Inferior parietal cortex (tissue), 1 donor: ENCODE data around the gene AADAT.
A peak's percentile ranks its signal among the peaks of the same experiment; 100 is the strongest.
"Not testable (repeated sequence)": the region's sequence is repeated elsewhere in the genome, so short reads cannot be mapped to it uniquely, and the experiment has no call there.

ENCODE experiments used
- DNase-seq: peaks from one replicate; pipeline ENCODE4 v3.0.0-alpha.2; 2016; ENCODE audit errors: extremely low spot score

Gene AADAT

GRCh38 chr4:170090352-170091052, 746 bp upstream of the AADAT start:
- DNase-seq: no peak

GRCh38 chr4:170089274-170089667, 485 bp downstream of the AADAT start:
- DNase-seq: peak; percentile 54

DNA sequence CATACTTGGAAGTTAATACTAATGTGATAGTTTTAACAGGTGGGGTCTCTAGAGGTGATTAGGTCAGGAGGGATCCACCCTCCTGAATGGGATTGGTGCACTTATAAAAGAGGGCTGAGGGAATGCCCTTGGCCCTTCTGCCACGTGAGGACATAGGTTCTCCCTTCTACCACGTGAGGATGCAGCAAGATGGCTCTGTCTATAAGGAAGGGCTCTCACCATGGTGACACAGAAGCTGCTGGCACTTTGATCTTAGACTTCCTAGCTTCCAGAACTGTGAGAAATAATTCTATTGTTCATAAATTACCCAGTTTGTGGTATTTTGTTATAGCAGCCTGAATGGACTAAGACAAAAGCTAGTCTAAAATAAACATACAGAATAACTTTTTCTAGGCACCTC, 1.0 kb downstream of the AADAT start:
- DNase-seq: no peak

GRCh38 chr4:170087163-170087700, 2.5 kb downstream of the AADAT start:
- peak; percentile 13 for DNase-seq

DNA sequence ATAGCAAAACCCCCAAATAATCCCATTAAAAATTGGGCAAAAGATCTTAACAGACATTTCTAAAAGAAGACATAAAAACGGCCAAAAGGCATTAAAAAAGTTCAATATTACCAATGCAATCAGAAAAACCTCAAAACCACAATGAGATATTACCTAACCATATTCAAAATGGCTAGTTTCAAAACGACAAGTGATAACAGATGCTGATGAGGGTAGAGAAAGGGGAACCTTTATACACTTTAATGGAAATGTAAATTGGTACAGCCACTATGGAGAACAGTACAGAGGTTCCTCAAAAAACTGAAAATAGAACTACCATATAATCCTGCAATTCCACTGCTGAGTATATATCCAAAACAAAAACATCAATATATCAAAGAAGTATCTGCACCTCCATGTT, 6.2 kb downstream of the AADAT start:
- DNase-seq: no peak

GRCh38 chr4:170080496-170080895, 9.3 kb downstream of the AADAT start:
- DNase-seq: no peak

- no peak for DNase-seq
Measured at GRCh38 chr4:170079981-170080380, 9.8 kb downstream of the AADAT start.

GRCh38 chr4:170071196-170071595, 18.6 kb downstream of the AADAT start:
- DNase-seq: no peak

- no peak for DNase-seq
Measured at GRCh38 chr4:170068438-170069128, 21.2 kb downstream of the AADAT start.

DNA sequence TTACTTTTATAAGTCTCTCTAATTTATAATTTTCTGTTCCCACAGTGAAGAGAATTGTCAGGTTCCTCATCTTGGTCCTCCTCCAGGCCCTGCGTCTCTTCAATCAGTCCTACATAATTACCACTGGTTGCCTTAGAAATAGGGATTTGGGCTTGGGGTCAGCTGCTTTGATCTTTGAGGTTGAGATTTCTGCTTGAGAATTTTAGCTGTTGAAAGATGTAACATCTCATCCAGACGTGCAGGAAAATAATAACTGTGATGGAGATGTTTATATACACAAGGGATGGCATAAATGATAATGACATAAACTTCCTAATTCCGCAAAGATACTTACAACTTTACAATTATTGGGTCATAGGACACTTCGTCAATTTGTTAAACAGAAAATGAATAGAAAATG, 30.3 kb downstream of the AADAT start:
- no peak for DNase-seq

- DNase-seq: no peak
Measured at GRCh38 chr4:170058826-170059225, 30.9 kb downstream of the AADAT start.

GRCh38 chr4:170057866-170058265, 31.9 kb downstream of the AADAT start:
- DNase-seq: no peak

DNA sequence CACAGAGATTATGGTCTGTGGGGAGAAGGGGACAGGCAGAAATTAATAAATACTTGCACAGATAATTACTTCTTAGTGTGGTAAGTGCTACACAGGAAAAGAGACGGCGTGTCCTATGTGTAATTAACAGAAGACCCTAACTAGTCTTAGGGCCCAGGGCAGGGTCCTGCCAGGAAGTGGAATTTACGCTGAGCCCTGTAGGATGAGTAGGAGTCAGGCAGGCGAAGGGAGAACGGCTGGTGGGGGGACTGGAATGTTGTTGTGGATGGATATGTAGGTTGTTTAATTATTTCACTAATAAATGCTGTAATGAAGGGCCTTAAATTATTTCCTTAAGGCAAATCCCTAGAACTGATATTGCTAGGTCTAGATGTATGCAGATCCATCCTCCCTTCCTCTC, 36.8 kb downstream of the AADAT start:
- no peak for DNase-seq

GRCh38 chr4:170051402-170051801, 38.4 kb downstream of the AADAT start:
- no peak for DNase-seq

DNA sequence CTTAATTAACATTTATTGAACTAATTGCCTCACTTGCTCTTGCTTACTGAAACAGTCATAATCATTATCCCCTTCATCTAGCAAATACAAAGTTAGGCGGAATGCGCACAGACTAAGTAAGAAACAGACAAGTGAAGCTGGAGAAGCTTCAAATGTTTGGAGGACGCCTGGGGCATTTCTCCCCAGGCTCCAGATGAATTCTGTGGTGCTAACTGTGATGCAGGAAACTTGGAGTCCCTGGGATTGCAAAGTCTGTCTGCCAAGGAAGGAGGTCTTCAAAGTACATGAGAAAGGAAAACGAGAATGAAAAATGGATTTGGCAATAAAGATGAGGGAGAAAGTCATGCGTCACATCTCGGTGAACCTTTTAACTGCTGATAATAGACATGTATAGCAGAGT, 40.0 kb downstream of the AADAT start:
- no peak for DNase-seq

- DNase-seq: peak; percentile 88
Measured at GRCh38 chr4:170047771-170048354, 41.9 kb downstream of the AADAT start.

- DNase-seq: not testable (repeated sequence)
Measured at GRCh38 chr4:170046156-170046555, 43.6 kb downstream of the AADAT start.

- no peak for DNase-seq
Measured at GRCh38 chr4:170040031-170040680, 49.6 kb downstream of the AADAT start.

DNA sequence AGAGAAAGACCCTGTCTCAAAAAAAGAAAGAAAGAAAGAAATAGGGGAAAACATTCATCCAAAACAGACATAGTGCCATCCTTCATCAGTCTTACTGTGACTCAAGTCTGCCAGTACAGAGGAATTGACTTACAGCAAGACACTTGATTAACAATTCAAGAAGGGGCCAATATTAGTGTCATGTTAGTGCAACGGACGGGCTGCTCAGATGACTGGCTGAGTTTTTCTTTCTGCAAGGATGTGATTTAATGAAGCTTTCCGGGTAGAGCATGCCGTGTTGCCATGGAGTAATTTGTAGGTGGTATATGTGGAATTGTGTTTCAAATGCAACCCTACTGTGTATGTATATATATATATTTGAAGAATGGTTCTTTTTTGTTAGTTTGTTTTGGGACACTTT, 51.0 kb downstream of the AADAT start:
- DNase-seq: no peak

GRCh38 chr4:170038232-170038631, 51.5 kb downstream of the AADAT start:
- no peak for DNase-seq

DNA sequence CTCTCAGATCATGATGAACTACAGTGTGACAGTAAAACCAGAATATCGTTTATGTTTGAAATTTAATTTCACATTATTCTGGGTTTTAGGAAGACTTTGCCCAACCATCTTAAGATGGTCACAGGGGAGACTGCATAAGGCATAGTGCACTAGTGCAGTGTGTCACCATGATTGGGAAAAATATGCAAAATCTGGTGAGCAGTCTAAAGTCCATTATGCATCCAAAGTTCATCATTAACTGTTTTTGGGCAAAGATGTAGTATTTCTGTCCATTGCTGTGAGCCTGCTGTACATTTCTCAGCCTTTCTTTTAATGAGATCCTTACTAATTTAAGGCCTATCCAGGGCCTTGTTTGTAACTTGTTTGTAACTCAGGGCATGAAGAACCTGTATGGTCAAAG, 52.3 kb downstream of the AADAT start:
- no peak for DNase-seq

DNA sequence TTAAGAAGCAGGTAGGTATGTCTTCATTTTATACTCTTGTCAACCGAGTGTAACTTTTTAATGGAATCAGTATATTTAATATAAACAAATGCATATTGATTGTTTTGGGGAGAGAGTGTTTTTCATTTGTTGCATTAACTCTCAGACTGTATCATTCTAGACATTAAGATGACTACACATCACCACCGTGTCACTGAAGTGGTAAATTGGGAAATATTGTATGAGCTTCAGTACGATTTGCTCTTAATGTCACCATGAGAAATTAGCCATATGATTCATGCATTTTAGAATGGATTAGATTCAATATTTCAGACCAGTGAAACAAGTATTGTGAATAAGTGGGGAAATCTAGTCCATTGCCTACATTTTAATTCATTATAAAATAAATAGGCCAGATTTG, 53.9 kb downstream of the AADAT start:
- DNase-seq: no peak
